ENCODE data around the gene EXOG.

The EXOG gene

GRCh38 chr3:38465588-38466154 lies 30.5 kb upstream of the EXOG start:
- no peak for DNase-seq
- TF ChIP-seq EZH2 (optimal IDR thresholded peaks at IDR 0.05; ENCODE audit: low read depth, low read length) (no peak), CTCF (IDR thresholded peaks at IDR 0.05; ENCODE audit: low read length) (no peak), EZH2phosphoT487 (IDR thresholded peaks at IDR 0.05; ENCODE audit: low read length) (no peak)
- no peaks in the 10 kb centered on the region for H3K9me3 ChIP-seq (replicated peaks; ENCODE audit: insufficient read depth, low read length)
- no peak overlapping the region for H2AFZ ChIP-seq (ENCODE audit: low read length)
- no peaks in the 10 kb centered on the region for H3K36me3 ChIP-seq (replicated peaks; ENCODE audit: insufficient read depth, low read length)
- H3K27me3 ChIP-seq (replicated peaks; ENCODE audit: insufficient read depth, low read length) = no peaks in the 10 kb centered on the region
- no peaks in the 10 kb centered on the region for H4K20me1 ChIP-seq (ENCODE audit: insufficient read depth, low read length)
- H3K27ac ChIP-seq (ENCODE audit: low read length) = no peak overlapping the region
- peaks cover 26% of the 10 kb centered on the region for H3K79me2 ChIP-seq (ENCODE audit: low read length)
- H3K9ac ChIP-seq (ENCODE audit: low read length) = no peak overlapping the region
- no peaks in the 10 kb centered on the region for H3K4me1 ChIP-seq (ENCODE audit: low read length)
- no peak overlapping the region for H3K4me3 ChIP-seq (ENCODE audit: low read length)
- no peaks in the 10 kb centered on the region for H3K9me2 ChIP-seq (replicated peaks; ENCODE audit: insufficient read depth, low read length)
- no peaks in the 10 kb centered on the region for H3F3A ChIP-seq (ENCODE audit: insufficient read depth, low read length)
- no peak overlapping the region for H3K4me2 ChIP-seq (ENCODE audit: low read depth, low read length)

GRCh38 chr3:38468765-38469164 lies 27.4 kb upstream of the EXOG start:
- TF ChIP-seq EZH2 (optimal IDR thresholded peaks at IDR 0.05; ENCODE audit: low read depth, low read length) = no peak
- TF ChIP-seq EZH2phosphoT487 (IDR thresholded peaks at IDR 0.05; ENCODE audit: low read length) = no peak
- TF ChIP-seq CTCF (IDR thresholded peaks at IDR 0.05; ENCODE audit: low read length) = no peak
- Histone ChIP-seq H3K4me1 (ENCODE audit: low read length) (no peaks in the 10 kb centered on the region), H2AFZ (ENCODE audit: low read length) (no peak overlapping the region), H3K79me2 (ENCODE audit: low read length) (0 out of 2 replicates have a peak, but pooled peaks cover 7% of the 10 kb centered on the region), H3K27ac (ENCODE audit: low read length) (no peak overlapping the region), H3K9me2 (replicated peaks; ENCODE audit: insufficient read depth, low read length) (no peaks in the 10 kb centered on the region), H3K4me3 (ENCODE audit: low read length) (no peak overlapping the region), H3K36me3 (replicated peaks; ENCODE audit: insufficient read depth, low read length) (no peaks in the 10 kb centered on the region), H3K9me3 (replicated peaks; ENCODE audit: insufficient read depth, low read length) (no peaks in the 10 kb centered on the region), H3K4me2 (ENCODE audit: low read depth, low read length) (no peak overlapping the region), H4K20me1 (ENCODE audit: insufficient read depth, low read length) (no peaks in the 10 kb centered on the region), H3K9ac (ENCODE audit: low read length) (no peak overlapping the region), H3F3A (ENCODE audit: insufficient read depth, low read length) (no peaks in the 10 kb centered on the region), H3K27me3 (replicated peaks; ENCODE audit: insufficient read depth, low read length) (no peaks in the 10 kb centered on the region)
- no peak for DNase-seq

GRCh38 chr3:38469852-38470251 lies 26.3 kb upstream of the EXOG start:
- Histone ChIP-seq H3K27ac (ENCODE audit: low read length) (no peak overlapping the region), H3F3A (ENCODE audit: insufficient read depth, low read length) (no peaks in the 10 kb centered on the region), H3K36me3 (replicated peaks; ENCODE audit: insufficient read depth, low read length) (no peaks in the 10 kb centered on the region), H3K9me2 (replicated peaks; ENCODE audit: insufficient read depth, low read length) (no peaks in the 10 kb centered on the region), H3K4me3 (ENCODE audit: low read length) (no peak overlapping the region), H2AFZ (ENCODE audit: low read length) (no peak overlapping the region), H3K79me2 (ENCODE audit: low read length) (0 out of 2 replicates have a peak, but pooled peaks cover under 1% of the 10 kb centered on the region), H3K4me1 (ENCODE audit: low read length) (no peaks in the 10 kb centered on the region), H3K9me3 (replicated peaks; ENCODE audit: insufficient read depth, low read length) (no peaks in the 10 kb centered on the region), H3K9ac (ENCODE audit: low read length) (no peak overlapping the region), H4K20me1 (ENCODE audit: insufficient read depth, low read length) (no peaks in the 10 kb centered on the region), H3K27me3 (replicated peaks; ENCODE audit: insufficient read depth, low read length) (no peaks in the 10 kb centered on the region), H3K4me2 (ENCODE audit: low read depth, low read length) (no peak overlapping the region)
- no peak for TF ChIP-seq EZH2phosphoT487 (IDR thresholded peaks at IDR 0.05; ENCODE audit: low read length)
- no peak for TF ChIP-seq EZH2 (optimal IDR thresholded peaks at IDR 0.05; ENCODE audit: low read depth, low read length)
- no peak for TF ChIP-seq CTCF (IDR thresholded peaks at IDR 0.05; ENCODE audit: low read length)
- DNase-seq = no peak

Data from MM.1S (cell line).